ENCODE measurements around the gene CEP72. TPM values are rescaled to one million over a fixed set of nuclear protein-coding genes. Genes with fewer than 3 reads are reported as not detected.

Gene CEP72
- total RNA-seq, 4 donors from 2014 or later: 7.2 to 11.9 (median 9.2) TPM

GRCh38 chr5:610011-610743 lies 2.0 kb upstream of the CEP72 start:
- peak in 1 of 2 donors; percentile 69 for DNase-seq (ENCODE audit: low spot score in 2 of 2)
- 85 to 86% methylated on average over 9 of the region's 9 CpGs for WGBS, 2 donors
- no peak for TF ChIP-seq CTCF (IDR thresholded peaks at IDR 0.05)
- TF ChIP-seq POLR2A (IDR thresholded peaks at IDR 0.05): no peak
- intact Hi-C loops (cut with DNase I; ENCODE audit: low total_unique reads): no loop called here
- H3K4me3 ChIP-seq (ENCODE audit: low read depth, poor library complexity, severe bottlenecking): no peak overlapping the region

- TF ChIP-seq POLR2A (IDR thresholded peaks at IDR 0.05): no peak
- TF ChIP-seq CTCF (IDR thresholded peaks at IDR 0.05): no peak
- DNase-seq (ENCODE audit: low spot score in 2 of 2): peak in 1 of 2 donors; percentile 83
- intact Hi-C loops (cut with DNase I; ENCODE audit: low total_unique reads): no loop called here
- 38 to 54% methylated on average over 7 to 10 of the region's 11 CpGs for WGBS, 2 donors
- no peak overlapping the region for H3K4me3 ChIP-seq (ENCODE audit: low read depth, poor library complexity, severe bottlenecking)
Measured at GRCh38 chr5:610744-611730, 1.1 kb upstream of the CEP72 start.

- TF ChIP-seq CTCF (IDR thresholded peaks at IDR 0.05) (no peak), POLR2A (IDR thresholded peaks at IDR 0.05) (no peak)
- peak in 1 of 2 donors; percentile 86 for DNase-seq (ENCODE audit: low spot score in 2 of 2)
- WGBS, 2 donors: 36 to 49% methylated on average over 12 to 14 of the region's 49 CpGs
- intact Hi-C loops (cut with DNase I; ENCODE audit: low total_unique reads): no loop called here
- H3K4me3 ChIP-seq (ENCODE audit: low read depth, poor library complexity, severe bottlenecking): peak overlapping the region; percentile 68
Measured at GRCh38 chr5:612498-613424, 621 bp downstream of the CEP72 start.

GRCh38 chr5:616484-617039 lies 4.4 kb downstream of the CEP72 start:
- WGBS, 2 donors: 88 to 90% methylated on average over 13 of the region's 13 CpGs
- TF ChIP-seq CTCF (IDR thresholded peaks at IDR 0.05) (no peak), POLR2A (IDR thresholded peaks at IDR 0.05) (no peak)
- DNase-seq (ENCODE audit: low spot score in 2 of 2): peak in 1 of 2 donors; percentile 58
- no peak overlapping the region for H3K4me3 ChIP-seq (ENCODE audit: low read depth, poor library complexity, severe bottlenecking)
- intact Hi-C loops (cut with DNase I; ENCODE audit: low total_unique reads): no loop called here

GRCh38 chr5:617896-618295 lies 5.8 kb downstream of the CEP72 start:
- WGBS, 2 donors: 92 to 95% methylated on average over 12 of the region's 12 CpGs
- DNase-seq (ENCODE audit: low spot score in 2 of 2): peak in 1 of 2 donors; percentile 68
- intact Hi-C loops (cut with DNase I; ENCODE audit: low total_unique reads): no loop called here
- H3K4me3 ChIP-seq (ENCODE audit: low read depth, poor library complexity, severe bottlenecking): no peak overlapping the region
- TF ChIP-seq POLR2A (IDR thresholded peaks at IDR 0.05): no peak
- no peak for TF ChIP-seq CTCF (IDR thresholded peaks at IDR 0.05)
